ENCODE measurements around the gene NAMPT.

DNA sequence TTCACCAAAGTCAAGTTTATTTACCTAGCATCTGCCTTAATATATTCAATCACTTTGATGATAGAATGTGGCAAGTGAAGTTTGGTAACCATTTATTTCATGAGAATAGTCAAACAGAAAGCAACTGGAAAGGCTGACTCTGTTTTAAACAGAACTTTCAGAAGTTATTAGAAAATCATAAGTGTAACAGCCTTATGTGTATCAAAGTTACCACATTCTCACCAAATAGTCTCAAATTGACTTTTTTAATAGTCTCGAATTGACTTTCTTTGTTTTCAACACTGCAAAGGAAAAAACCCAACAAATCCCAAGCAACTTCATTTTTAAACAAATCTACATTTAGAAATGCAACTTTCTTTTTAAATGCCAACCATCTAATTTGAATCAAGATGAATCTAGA lies 29.5 kb downstream of the NAMPT start:
- TF ChIP-seq, protein P1, sequence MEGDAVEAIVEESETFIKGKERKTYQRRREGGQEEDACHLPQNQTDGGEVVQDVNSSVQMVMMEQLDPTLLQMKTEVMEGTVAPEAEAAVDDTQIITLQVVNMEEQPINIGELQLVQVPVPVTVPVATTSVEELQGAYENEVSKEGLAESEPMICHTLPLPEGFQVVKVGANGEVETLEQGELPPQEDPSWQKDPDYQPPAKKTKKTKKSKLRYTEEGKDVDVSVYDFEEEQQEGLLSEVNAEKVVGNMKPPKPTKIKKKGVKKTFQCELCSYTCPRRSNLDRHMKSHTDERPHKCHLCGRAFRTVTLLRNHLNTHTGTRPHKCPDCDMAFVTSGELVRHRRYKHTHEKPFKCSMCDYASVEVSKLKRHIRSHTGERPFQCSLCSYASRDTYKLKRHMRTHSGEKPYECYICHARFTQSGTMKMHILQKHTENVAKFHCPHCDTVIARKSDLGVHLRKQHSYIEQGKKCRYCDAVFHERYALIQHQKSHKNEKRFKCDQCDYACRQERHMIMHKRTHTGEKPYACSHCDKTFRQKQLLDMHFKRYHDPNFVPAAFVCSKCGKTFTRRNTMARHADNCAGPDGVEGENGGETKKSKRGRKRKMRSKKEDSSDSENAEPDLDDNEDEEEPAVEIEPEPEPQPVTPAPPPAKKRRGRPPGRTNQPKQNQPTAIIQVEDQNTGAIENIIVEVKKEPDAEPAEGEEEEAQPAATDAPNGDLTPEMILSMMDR (IDR thresholded peaks at IDR 0.05): no peak
- no peak for TF ChIP-seq POLR2A (IDR thresholded peaks at IDR 0.05)

Data from esophagus squamous epithelium (tissue), 4 donors.